Gastrocnemius medialis (tissue), 4 donors: ENCODE measurements around the gene CLCA4.

ENCODE experiments used
- CTCF ChIP-seq, 5 experiments: fragments of 450-650 bp in 3 of 5; fragments of 200-600 bp in 2 of 5; sonication (generic) in 2 of 5; IDR thresholded peaks in 4 of 5; conservative IDR thresholded peaks in 1 of 5; 1 replicate in 4 of 5; 2 replicates in 1 of 5; pipeline ENCODE4 v1.5.1; 2016 to 2019; ENCODE audit warnings: antibody characterized with exemption in 5 of 5, mild to moderate bottlenecking in 3 of 5, moderate library complexity in 3 of 5
- POLR2A ChIP-seq, 2 donors: fragments of 450-650 bp; IDR thresholded peaks; one replicate each; pipeline ENCODE4 v1.6.1; 2017; ENCODE audit warnings: antibody characterized with exemption in 2 of 2, mild to moderate bottlenecking in 2 of 2, moderate library complexity in 2 of 2

- TF ChIP-seq CTCF (IDR thresholded peaks at IDR 0.05 in 4 of 5, conservative IDR thresholded peaks at IDR 0.05 in 1 of 5) (no peak), POLR2A (IDR thresholded peaks at IDR 0.05) (no peak)
Observed at GRCh38 chr1:86530211-86530845, 16.6 kb upstream of the CLCA4 start.
